ENCODE measurements around the gene SLC4A7.
"Not testable (repeated sequence)": the region's sequence is repeated elsewhere in the genome, so short reads cannot be mapped to it uniquely, and the experiment has no call there.

SLC4A7 gene

GRCh38 chr3:27487383-27487782 is 3.2 kb upstream of the SLC4A7 start:
- DNase-seq (ENCODE audit: low spot score): no peak

GRCh38 chr3:27486336-27486735 is 2.2 kb upstream of the SLC4A7 start:
- no peak for DNase-seq (ENCODE audit: low spot score)

- DNase-seq (ENCODE audit: low spot score): no peak
Measured at GRCh38 chr3:27485866-27486265, 1.7 kb upstream of the SLC4A7 start.

GRCh38 chr3:27483117-27484014 is 818 bp downstream of the SLC4A7 start:
- peak; percentile 43 for DNase-seq (ENCODE audit: low spot score)

GRCh38 chr3:27479806-27480543 is 4.2 kb downstream of the SLC4A7 start:
- no peak for DNase-seq (ENCODE audit: low spot score)

GRCh38 chr3:27471923-27472550 is 12.1 kb downstream of the SLC4A7 start:
- no peak for DNase-seq (ENCODE audit: low spot score)

- DNase-seq (ENCODE audit: low spot score): no peak
Measured at GRCh38 chr3:27468283-27468886, 15.8 kb downstream of the SLC4A7 start.

- peak; percentile 28 for DNase-seq (ENCODE audit: low spot score)
Measured at GRCh38 chr3:27467545-27467944, 16.6 kb downstream of the SLC4A7 start.

GRCh38 chr3:27464646-27465045 is 19.5 kb downstream of the SLC4A7 start:
- no peak for DNase-seq (ENCODE audit: low spot score)

GRCh38 chr3:27462228-27462627 is 22.0 kb downstream of the SLC4A7 start:
- no peak for DNase-seq (ENCODE audit: low spot score)

GRCh38 chr3:27458929-27459328 is 25.3 kb downstream of the SLC4A7 start:
- no peak for DNase-seq (ENCODE audit: low spot score)

GRCh38 chr3:27456554-27456953 is 27.6 kb downstream of the SLC4A7 start:
- DNase-seq (ENCODE audit: low spot score): no peak

- DNase-seq (ENCODE audit: low spot score): no peak
Measured at GRCh38 chr3:27454914-27455313, 29.3 kb downstream of the SLC4A7 start.

GRCh38 chr3:27454461-27454860 is 29.7 kb downstream of the SLC4A7 start:
- no peak for DNase-seq (ENCODE audit: low spot score)

GRCh38 chr3:27452368-27453090 is 31.7 kb downstream of the SLC4A7 start:
- no peak for DNase-seq (ENCODE audit: low spot score)

GRCh38 chr3:27451842-27452241 is 32.3 kb downstream of the SLC4A7 start:
- DNase-seq (ENCODE audit: low spot score): no peak

- DNase-seq (ENCODE audit: low spot score): no peak
Measured at GRCh38 chr3:27451251-27451650, 32.9 kb downstream of the SLC4A7 start.

GRCh38 chr3:27449530-27450150 is 34.5 kb downstream of the SLC4A7 start:
- DNase-seq (ENCODE audit: low spot score): no peak

GRCh38 chr3:27442995-27443394 is 41.2 kb downstream of the SLC4A7 start:
- not testable (repeated sequence) for DNase-seq (ENCODE audit: low spot score)

- DNase-seq (ENCODE audit: low spot score): not testable (repeated sequence)
Measured at GRCh38 chr3:27438352-27438751, 45.8 kb downstream of the SLC4A7 start.

GRCh38 chr3:27431116-27431515 is 53.1 kb downstream of the SLC4A7 start:
- DNase-seq (ENCODE audit: low spot score): peak; percentile 80

Data from AG08396 (cell line).